ENCODE data around the gene HOXD8.

GRCh38 chr2:176121190-176122051 is 8.1 kb upstream of the HOXD8 start:
- TF ChIP-seq RFX5 (IDR thresholded peaks at IDR 0.05; ENCODE audit: low read length) (no peak), POLR2AphosphoS5 (IDR thresholded peaks at IDR 0.05; ENCODE audit: low read depth, low read length) (no peak), RAD21 (IDR thresholded peaks at IDR 0.05; ENCODE audit: low read length) (no peak), TAF1 (IDR thresholded peaks at IDR 0.05; ENCODE audit: borderline replicate concordance, low read depth, low read length) (no peak), ELF1 (IDR thresholded peaks at IDR 0.05) (no peak), TCF12 (IDR thresholded peaks at IDR 0.05) (no peak)
- TF ChIP-seq, protein P1, sequence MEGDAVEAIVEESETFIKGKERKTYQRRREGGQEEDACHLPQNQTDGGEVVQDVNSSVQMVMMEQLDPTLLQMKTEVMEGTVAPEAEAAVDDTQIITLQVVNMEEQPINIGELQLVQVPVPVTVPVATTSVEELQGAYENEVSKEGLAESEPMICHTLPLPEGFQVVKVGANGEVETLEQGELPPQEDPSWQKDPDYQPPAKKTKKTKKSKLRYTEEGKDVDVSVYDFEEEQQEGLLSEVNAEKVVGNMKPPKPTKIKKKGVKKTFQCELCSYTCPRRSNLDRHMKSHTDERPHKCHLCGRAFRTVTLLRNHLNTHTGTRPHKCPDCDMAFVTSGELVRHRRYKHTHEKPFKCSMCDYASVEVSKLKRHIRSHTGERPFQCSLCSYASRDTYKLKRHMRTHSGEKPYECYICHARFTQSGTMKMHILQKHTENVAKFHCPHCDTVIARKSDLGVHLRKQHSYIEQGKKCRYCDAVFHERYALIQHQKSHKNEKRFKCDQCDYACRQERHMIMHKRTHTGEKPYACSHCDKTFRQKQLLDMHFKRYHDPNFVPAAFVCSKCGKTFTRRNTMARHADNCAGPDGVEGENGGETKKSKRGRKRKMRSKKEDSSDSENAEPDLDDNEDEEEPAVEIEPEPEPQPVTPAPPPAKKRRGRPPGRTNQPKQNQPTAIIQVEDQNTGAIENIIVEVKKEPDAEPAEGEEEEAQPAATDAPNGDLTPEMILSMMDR (IDR thresholded peaks at IDR 0.05): no peak
- TF ChIP-seq, protein P2, sequence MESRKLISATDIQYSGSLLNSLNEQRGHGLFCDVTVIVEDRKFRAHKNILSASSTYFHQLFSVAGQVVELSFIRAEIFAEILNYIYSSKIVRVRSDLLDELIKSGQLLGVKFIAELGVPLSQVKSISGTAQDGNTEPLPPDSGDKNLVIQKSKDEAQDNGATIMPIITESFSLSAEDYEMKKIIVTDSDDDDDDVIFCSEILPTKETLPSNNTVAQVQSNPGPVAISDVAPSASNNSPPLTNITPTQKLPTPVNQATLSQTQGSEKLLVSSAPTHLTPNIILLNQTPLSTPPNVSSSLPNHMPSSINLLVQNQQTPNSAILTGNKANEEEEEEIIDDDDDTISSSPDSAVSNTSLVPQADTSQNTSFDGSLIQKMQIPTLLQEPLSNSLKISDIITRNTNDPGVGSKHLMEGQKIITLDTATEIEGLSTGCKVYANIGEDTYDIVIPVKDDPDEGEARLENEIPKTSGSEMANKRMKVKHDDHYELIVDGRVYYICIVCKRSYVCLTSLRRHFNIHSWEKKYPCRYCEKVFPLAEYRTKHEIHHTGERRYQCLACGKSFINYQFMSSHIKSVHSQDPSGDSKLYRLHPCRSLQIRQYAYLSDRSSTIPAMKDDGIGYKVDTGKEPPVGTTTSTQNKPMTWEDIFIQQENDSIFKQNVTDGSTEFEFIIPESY (IDR thresholded peaks at IDR 0.05; ENCODE audit: borderline replicate concordance, low read depth): no peak

All from SK-N-SH (cell line).